ENCODE data around the gene FOS. TPM values are rescaled to one million over a fixed set of nuclear protein-coding genes. Genes with fewer than 3 reads are reported as not detected.

Gene FOS
- total and polyA plus RNA-seq, 2 of the 8 experiments (the other 6 are each of a cell fraction or from before 2014, with no cell fraction given) = 50.2 to 51.8 TPM

GRCh38 chr14:75249251-75249957 is 29.2 kb upstream of the FOS start:
- Histone ChIP-seq H3K36me3 (ENCODE audit: control insufficient read depth in 2 of 4, insufficient read depth in 4 of 4, low read length in 3 of 4) (no peaks in the 10 kb centered on the region), H3K56ac (replicated peaks; ENCODE audit: insufficient read length, low read depth, low read length) (no peak overlapping the region), H3K9ac (replicated peaks in 1 of 4; ENCODE audit: extremely low read depth in 1 of 4, low read depth in 3 of 4, low read length in 3 of 4) (no peak overlapping the region; a peak in 1 of 7 replicates), H2BK20ac (ENCODE audit: low read length) (no peak overlapping the region), H4K5ac (ENCODE audit: insufficient read length, low read depth, low read length) (no peak overlapping the region), H3K9me3 (ENCODE audit: insufficient read depth in 2 of 2, low read depth in 1 of 2, low read length in 1 of 2) (no peaks in the 10 kb centered on the region), H3K27ac (ENCODE audit: low read depth, low read length) (no peak overlapping the region), H3K4me2 (ENCODE audit: insufficient read depth in 1 of 2, low read depth in 2 of 2, low read length in 2 of 2) (no peak overlapping the region), H3K14ac (ENCODE audit: insufficient read length) (no peak overlapping the region), H3K27me3 (replicated peaks in 1 of 4; ENCODE audit: control insufficient read depth in 3 of 4, extremely low read depth in 1 of 4, insufficient read depth in 3 of 4, low read length in 3 of 4) (no peaks in the 10 kb centered on the region), H2AFZ (ENCODE audit: low read length) (peak overlapping the region; percentile 69; the same call in 1 of the 2 replicates), H3K79me1 (ENCODE audit: low read depth, low read length) (no peaks in the 10 kb centered on the region), H4K8ac (ENCODE audit: extremely low read depth, insufficient read depth, low read length) (no peak overlapping the region), H2AK5ac (ENCODE audit: low read depth, low read length) (no peak overlapping the region), H3K23ac (ENCODE audit: insufficient read length) (no peak overlapping the region), H3K4me3 (ENCODE audit: extremely low read depth in 1 of 4, insufficient read depth in 2 of 4, low read depth in 3 of 4, low read length in 4 of 4) (no peak overlapping the region), H2BK5ac (ENCODE audit: low read depth, low read length) (no peak overlapping the region), H3K79me2 (ENCODE audit: control insufficient read depth in 1 of 2, insufficient read depth in 2 of 2, low read length in 2 of 2) (no peaks in the 10 kb centered on the region), H3K4me1 (replicated peaks in 1 of 4; ENCODE audit: control insufficient read depth in 3 of 4, insufficient read depth in 4 of 4, low read length in 3 of 4) (peaks cover 2 to 8% (median 4%) of the 10 kb centered on the region in 4 experiments; a peak in 3 of 7 replicates), H2BK120ac (replicated peaks; ENCODE audit: low read depth, low read length) (no peak overlapping the region), H4K91ac (replicated peaks; ENCODE audit: insufficient read length, low read length) (no peak overlapping the region), H2BK15ac (ENCODE audit: low read length) (no peak overlapping the region), H4K20me1 (replicated peaks in 1 of 2; ENCODE audit: control insufficient read depth in 1 of 2, insufficient read depth in 2 of 2, low read length in 2 of 2) (no peaks in the 10 kb centered on the region), H2BK12ac (ENCODE audit: low read depth, low read length) (0 out of 2 replicates have a peak overlapping the region, but pooled peaks have one; percentile 10), H3K4ac (replicated peaks; ENCODE audit: insufficient read length, low read depth, low read length) (no peak overlapping the region), H3K23me2 (ENCODE audit: low read depth, low read length) (no peaks in the 10 kb centered on the region), H3K18ac (ENCODE audit: extremely low read depth, low read length) (no peak overlapping the region)
- FAIRE-seq (no peak), DNase-seq (ENCODE audit: low read depth in 1 of 2, low spot score in 2 of 2) (no peak)
- POLR2A ChIA-PET (ENCODE audit: partially characterized antibody) = interaction anchor here (1.4 to 4.5 kb wide), 3 partner anchors 9 to 33 kb away, joined by 4 to 23 read pairs (median 6); no protein-coding TSS in a partner anchor
- 67% methylated on average over 10 of the region's 10 CpGs; no CpG with 5 or more reads in 1 of the 2 experiments for WGBS, 2 experiments (ENCODE audit: extremely low coverage in 1 of 2, insufficient coverage in 1 of 2, insufficient read length in 1 of 2, insufficient replicate concordance in 2 of 2, low coverage in 1 of 2, low lambda C conversion rate in 2 of 2, missing lambda C conversion rate in 1 of 2)
- CTCF ChIA-PET (ENCODE audit: partially characterized antibody) = no interaction called here
- peak; percentile 90; the same call in 1 of the 2 replicates for TF ChIP-seq KDM1A (IDR thresholded peaks at IDR 0.05; ENCODE audit: borderline replicate concordance, low read length)
- TF ChIP-seq, protein P1, sequence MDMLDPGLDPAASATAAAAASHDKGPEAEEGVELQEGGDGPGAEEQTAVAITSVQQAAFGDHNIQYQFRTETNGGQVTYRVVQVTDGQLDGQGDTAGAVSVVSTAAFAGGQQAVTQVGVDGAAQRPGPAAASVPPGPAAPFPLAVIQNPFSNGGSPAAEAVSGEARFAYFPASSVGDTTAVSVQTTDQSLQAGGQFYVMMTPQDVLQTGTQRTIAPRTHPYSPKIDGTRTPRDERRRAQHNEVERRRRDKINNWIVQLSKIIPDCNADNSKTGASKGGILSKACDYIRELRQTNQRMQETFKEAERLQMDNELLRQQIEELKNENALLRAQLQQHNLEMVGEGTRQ (IDR thresholded peaks at IDR 0.05; ENCODE audit: low read length) = no peak
- TF ChIP-seq ASH2L (IDR thresholded peaks at IDR 0.05; ENCODE audit: low read length) = peak; percentile 34
- TF ChIP-seq HDAC2 (IDR thresholded peaks at IDR 0.05; ENCODE audit: borderline replicate concordance in 1 of 2, low read depth in 2 of 2, low read length in 2 of 2) = 0 out of 4 replicates have a peak, but pooled peaks of 1 of the 2 experiments have one; percentile 46
